ENCODE measurements around the gene CSH1.
A peak's percentile ranks its signal among the peaks of the same experiment; 100 is the strongest.
"Not testable (repeated sequence)": the region's sequence is repeated elsewhere in the genome, so short reads cannot be mapped to it uniquely, and the experiment has no call there.

CSH1 gene

DNA sequence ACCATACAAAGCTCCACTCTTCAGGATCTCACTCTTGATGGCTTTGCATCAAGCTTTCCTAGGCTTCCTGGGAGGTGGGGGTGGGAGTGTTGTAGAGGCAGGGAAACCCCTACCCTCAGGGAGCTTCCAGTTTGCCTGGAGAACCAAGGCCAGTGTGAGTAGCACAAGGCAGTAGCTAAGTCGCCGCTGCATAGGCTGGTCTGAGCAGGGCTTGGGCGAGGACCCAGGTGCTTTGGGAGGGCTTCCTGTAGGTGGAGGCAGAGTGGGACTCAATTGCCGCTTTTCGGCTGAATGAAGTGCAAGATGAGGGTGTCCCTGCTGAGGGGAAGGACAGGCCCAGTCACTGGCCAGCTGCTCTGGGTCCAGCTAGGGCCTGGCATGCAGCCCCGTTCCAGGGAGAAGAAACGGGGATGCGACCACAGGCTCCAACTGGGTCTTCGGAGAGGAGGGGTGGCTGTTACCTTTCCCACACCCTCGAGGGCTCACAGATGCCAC is 31.8 kb upstream of the CSH1 start:
- no peak for DNase-seq

DNA sequence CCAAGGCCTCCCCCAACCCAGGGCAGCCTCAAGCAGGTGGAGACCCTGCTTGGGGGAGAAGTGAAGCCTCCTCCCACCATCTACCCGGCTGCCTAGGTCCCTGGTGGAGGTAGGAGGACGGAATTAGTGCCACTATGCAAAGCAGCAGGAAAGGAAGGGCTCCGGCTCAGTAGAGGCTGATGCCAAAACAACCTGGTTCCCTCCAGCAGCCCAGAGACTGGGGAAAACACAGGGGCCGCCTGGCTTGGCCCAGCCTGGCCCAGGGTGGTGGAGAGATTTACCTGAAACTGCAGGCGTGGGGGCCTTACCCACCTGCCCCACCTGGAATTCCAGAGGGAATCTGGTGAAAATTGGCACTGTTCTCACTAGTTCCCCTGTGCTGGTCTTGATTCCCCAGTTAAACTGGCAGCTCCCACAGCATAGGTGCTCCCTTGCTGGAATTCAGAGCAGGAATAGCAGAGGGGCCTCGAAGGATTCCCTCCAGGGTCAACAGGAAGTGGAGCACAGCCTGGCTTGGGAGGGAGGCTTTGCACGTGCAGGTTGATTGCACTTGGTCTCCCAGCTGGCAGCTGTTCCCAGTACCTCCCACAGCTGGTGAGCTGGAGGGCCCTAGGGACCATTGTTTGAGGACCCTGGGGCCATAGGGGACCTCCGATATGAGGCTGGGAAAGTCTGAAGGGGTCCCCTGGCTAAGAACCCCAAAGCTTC is 31.2 kb upstream of the CSH1 start:
- DNase-seq, result no peak

DNA sequence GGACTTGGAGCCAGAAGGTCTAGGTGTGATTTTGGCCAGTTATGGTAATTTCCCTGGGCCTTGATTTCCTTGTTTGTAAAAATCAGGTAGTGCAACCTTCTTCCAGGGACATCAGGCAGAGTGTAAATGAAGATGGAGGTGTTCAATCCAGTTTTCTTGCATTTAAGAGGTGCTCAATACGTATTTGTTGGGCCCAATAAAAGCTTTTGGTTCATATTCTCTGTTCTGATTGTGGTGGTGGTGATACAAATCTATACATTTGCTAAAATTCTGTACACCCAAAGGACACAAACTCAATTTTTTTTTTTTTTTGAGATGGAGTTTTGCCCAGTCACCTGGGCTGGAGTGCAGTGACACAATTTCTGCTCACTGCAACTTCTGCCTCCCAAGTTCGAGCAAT is 29.8 kb upstream of the CSH1 start:
- no peak for DNase-seq

DNA sequence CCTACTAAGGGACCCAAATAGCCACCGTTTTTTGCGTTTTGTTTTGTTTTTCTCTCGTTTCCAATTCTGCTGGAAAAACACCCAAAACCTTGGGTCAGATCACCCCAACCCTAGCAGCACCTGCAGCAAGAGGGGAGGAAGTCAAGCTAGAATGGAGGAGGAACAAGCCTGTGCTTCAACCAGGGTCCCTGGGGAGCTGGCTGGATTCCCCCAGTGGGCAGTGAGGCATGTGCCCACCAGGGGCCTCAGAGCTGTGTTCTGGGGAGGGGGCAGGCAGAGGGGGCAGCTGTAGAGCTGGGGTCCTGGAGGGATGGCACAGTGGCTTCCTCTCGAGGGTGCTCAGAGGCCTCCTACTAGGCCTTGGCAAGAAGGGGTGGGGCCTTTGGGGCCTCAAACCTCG is 29.2 kb upstream of the CSH1 start:
- no peak for DNase-seq

DNA sequence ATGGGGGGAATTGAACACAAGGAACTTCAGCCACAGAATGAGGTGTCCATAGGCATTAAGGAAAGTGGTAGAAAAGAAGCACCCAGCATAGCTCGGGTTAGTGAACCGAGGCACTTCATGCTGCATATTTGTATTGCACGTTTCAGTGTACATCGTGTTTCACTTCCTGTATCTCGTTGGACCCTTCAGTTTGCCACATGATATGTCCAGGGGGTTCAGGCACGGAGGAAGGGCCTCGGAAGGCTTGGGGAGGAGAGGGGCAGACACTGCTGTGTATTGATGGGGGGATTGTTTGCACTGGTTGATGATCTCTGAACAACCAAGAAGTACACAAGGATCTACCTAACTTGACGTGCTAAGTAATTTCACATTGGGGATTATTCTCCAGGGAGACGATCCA is 26.0 kb upstream of the CSH1 start:
- not testable (repeated sequence) for DNase-seq

DNA sequence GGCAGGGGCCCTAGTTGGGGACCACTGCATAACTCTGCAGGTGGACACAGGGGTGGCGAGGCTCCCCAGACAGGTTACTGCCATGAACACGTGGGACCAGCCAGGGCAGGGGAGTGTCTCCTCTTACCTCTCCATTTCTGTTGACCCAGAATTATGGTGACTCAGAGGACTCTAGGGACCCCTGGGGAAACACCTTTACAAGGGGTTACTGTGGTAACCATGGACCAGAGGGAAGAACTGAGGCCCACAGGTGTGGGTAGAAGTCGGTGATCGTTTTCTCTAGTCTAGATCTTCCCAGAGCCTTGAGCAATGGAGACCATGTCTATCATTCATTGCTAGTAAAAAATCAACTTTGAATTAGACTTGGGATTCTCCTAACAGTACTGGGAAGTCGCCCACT is 24.4 kb upstream of the CSH1 start:
- not testable (repeated sequence) for DNase-seq

DNA sequence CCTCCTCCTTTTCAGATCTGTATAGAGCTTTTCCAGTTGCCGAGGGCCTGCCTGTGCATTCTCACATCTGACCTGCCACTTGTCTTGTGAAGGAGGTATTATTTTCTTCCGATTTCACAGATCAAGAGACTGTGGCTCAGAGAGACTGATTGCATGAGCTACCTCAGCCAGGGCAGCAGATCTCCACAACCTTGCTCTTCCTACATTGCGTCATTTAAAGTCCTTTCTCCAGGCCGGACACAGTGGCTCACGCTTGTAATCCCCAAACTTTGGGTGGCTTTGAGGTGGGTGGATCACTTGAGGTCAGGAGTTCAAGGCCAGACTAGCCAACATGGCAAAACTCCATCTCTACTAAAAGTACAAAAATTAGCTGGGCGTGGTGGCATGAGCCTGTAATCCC is 23.7 kb upstream of the CSH1 start:
- DNase-seq, result not testable (repeated sequence)

DNA sequence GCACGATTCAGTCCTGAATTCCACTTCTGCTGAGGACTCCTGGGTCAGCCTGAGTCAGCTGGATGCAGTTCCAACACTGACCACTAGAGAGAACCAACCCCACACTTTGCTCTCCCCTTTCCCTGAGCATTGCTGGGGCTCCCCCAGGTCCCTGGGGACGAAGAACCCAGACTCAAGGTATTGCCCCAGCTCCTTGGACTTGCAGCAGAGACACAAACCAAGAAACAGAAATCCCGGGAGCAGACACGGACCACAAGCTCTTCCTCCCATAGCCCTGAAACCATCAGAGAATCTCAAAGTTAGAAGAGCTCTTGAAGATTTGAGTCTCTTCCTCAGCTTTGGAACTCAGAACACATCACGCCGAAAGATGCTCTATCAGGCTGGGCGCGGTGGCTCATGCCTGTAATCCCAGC is 22.9 kb upstream of the CSH1 start:
- DNase-seq, result peak; percentile 75 to 81

DNA sequence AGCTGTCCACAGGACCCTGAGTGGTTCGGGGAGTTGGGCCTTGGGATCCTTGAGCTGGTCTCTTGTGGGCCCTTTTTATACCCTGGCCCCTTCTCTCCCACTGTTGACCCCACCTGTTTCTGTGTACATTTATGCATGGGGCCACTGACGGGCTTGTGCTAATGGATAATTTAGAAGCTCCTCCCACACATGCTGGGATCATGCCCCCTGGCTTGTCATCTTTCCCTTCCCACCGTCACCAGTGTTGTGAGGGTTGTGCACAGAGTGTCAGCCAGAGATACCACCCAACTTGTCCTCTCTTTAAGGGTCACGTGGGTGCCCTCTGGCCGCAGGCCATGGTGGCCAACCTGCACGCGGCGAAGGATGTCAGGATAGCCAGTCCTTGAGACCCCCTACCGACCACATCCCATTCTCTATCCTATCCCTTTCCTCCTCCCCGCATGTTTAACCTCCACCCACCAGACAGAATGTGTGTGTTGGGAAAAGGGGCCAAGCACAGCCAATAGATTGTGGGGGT is 22.5 kb upstream of the CSH1 start, which contains the start of gene GH1:
GH1 (minus strand) TSS at position 51 of the 517 bp plus-strand sequence. CDS start 63 bp downstream, outside the sequence.
- not testable (repeated sequence) for DNase-seq

DNA sequence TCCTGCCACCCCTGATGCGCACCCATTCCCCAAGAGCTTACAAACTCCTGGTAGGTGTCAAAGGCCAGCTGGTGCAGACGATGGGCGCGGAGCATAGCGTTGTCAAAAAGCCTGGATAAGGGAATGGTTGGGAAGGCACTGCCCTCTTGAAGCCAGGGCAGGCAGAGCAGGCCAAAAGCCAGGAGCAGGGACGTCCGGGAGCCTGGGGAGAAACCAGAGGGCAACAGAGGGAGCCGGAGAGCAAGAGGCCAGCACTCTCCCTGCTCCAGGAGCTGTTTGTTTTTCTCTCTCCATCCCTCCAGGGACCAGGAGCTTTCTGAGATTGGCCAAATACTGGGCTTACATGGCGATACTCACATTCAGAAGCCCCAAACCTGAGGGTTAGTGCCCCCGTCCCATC is 21.9 kb upstream of the CSH1 start:
- DNase-seq, result no peak

DNA sequence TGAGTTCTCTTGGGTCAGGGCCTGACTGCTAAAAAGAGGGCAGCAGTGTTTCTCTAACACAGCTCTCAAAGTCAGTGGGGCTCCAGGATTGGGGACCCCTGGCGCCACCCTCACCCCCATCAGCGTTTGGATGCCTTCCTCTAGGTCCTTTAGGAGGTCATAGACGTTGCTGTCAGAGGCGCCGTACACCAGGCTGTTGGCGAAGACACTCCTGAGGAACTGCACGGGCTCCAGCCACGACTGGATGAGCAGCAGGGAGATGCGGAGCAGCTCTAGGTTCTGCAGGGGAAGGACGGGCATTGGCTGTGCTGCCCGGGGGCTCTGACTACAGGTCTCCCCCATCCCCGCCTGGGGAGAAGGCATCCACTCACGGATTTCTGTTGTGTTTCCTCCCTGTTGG is 21.3 kb upstream of the CSH1 start:
- no peak for DNase-seq

DNA sequence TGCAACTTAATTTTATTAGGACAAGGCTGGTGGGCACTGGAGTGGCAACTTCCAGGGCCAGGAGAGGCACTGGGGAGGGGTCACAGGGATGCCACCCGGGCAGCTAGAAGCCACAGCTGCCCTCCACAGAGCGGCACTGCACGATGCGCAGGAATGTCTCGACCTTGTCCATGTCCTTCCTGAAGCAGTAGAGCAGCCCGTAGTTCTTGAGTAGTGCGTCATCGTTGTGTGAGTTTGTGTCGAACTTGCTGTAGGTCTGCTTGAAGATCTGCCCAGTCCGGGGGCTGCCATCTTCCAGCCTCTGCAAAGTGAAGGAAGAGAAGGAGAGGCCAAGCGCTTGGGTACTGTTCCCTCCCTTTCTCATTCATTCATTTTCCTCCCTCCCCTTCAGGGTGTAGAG is 20.8 kb upstream of the CSH1 start:
- DNase-seq, result not testable (repeated sequence)

DNA sequence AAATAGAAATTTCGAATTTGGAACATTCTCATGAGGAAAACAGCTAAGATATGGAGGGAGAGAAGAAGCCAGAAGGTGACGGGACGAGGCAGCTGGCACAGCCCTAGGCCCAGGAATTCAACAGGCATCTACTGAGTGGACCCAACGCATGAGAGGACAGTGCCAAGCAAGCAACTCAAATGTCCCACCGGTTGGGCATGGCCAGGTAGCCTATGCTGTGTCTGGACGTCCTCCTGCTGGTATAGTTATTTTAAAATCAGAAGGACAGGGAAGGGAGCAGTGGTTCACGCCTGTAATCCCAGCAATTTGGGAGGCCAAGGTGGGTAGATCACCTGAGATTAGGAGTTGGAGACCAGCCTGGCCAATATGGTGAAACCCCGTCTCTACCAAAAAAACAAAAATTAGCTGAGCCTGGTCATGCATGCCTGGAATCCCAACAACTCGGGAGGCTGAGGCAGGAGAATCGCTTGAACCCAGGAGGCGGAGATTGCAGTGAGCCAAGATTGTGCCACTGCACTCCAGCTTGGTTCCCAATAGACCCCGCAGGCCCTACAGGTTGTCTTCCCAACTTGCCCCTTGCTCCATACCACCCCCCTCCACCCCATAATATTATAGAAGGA is 20.3 kb upstream of the CSH1 start:
- no peak for DNase-seq

DNA sequence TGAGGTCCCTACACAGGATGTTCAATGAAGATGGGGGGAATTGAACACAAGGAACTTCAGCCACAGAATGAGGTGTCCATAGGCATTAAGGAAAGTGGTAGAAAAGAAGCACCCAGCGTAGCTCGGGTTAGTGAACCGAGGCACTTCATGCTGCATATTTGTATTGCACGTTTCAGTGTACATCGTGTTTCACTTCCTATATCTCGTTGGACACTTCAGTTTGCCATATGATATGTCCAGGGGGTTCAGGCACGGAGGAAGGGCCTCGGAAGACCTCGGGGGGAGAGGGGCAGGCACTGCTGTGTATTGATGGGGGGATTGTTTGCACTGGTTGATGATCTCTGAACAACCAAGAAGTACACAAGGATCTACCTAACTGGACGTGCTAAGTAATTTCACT is 19.4 kb upstream of the CSH1 start:
- DNase-seq, result not testable (repeated sequence)

DNA sequence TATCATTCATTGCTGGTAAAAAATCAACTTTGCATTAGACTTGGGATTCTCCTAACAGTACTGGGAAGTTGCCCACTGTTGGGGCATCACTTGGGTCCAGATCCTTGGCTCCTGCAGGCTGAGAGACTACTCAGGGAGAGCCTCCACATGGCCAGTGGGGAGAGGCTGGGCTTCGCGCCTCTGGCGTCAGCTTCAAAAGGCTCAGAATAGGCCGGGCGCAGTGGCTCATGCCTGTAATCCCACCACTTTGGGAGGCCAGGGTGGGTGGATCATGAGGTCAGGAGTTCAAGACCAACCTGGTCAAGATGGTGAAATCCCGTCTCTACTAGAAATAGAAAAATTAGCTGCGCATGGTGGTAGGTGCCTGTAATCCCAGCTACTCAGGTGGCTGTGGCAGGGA is 18.1 kb upstream of the CSH1 start:
- DNase-seq, result no peak

DNA sequence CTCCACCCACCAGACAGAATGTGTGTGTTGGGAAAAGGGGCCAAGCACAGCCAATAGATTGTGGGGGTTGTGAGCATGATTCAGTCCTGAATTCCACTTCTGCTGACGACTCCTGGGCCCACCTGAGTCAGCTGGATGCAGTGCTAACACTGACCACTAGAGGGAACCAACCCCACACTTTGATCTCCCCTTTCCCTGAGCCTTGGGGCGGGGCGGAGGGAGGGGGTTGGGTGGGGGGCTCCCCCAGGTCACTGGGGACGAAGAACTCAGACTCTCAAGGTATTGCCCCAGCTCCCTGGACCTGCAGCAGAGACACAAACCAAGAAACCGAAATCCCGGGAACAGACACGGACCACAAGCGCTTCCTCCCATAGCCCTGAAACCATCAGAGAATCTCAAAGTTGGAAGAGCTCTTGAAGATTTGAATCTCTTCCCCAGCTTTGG is 15.3 kb upstream of the CSH1 start:
- peak; percentile 72 to 79 for DNase-seq

DNA sequence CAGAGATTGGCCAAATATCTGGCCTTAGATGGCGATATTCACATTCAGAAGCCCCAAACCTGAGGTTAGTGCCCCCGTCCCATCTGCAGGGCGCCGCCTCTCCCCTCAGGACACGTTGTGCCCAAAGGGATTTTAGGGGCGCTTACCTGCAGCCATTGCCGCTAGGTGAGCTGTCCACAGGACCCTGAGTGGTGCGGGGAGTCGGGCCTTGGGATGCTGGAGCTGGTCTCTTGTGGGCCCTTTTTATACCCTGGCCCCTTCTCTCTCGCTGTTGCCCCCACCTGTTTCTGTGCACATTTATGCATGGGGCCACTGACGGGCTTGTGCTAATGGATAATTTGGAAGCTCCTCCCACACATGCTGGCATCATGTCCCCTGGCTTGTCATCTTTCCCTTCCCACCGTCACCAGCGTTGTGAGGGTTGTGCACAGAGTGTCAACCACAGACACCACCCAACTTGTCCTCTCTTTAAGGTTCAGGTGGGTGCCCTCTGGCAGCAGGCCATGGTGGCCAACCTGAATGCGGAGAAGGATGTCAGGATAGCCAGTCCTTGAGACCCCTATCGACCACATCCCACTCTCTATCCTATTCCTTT is 14.8 kb upstream of the CSH1 start, which contains the start of gene CSHL1:
CSHL1 (minus strand) TSS at position 218 of the 595 bp plus-strand sequence; CDS start at position 156, 62 bp downstream.
- no peak for DNase-seq

DNA sequence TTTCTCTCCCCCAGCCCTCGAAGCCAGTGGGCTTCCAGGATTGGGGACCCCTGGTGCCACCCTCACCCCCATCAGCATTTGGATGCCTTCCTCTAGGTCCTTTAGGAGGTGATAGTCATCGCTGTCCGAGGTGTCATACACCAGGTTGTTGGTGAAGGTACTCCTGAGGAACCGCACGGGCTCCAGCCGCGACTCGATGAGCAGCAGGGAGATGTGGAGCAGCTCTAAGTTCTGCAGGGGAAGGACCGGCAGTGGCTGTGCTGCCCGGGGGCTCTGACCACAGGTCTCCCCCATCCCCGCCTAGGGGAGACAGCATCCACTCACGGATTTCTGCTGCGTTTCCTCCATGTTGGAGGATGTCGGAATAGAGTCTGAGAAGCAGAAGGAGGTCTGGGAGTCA is 13.7 kb upstream of the CSH1 start:
- no peak for DNase-seq

DNA sequence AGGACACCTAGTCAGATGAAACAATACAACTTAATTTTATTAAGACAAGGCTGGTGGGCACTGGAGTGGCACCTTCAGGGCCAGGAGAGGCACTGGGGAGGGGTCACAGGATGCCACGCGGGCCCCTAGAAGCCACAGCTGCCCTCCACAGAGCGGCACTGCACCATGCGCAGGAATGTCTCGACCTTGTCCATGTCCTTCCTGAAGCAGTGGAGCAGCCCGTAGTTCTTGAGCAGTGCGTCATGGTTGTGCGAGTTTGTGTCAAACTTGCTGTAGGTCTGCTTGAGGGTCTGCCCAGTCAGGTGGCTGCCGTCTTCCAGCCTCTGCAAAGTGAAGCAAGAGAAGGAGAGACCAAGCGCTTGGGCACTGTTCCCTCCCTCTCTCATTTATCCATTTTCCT is 13.2 kb upstream of the CSH1 start:
- DNase-seq, result not testable (repeated sequence)

DNA sequence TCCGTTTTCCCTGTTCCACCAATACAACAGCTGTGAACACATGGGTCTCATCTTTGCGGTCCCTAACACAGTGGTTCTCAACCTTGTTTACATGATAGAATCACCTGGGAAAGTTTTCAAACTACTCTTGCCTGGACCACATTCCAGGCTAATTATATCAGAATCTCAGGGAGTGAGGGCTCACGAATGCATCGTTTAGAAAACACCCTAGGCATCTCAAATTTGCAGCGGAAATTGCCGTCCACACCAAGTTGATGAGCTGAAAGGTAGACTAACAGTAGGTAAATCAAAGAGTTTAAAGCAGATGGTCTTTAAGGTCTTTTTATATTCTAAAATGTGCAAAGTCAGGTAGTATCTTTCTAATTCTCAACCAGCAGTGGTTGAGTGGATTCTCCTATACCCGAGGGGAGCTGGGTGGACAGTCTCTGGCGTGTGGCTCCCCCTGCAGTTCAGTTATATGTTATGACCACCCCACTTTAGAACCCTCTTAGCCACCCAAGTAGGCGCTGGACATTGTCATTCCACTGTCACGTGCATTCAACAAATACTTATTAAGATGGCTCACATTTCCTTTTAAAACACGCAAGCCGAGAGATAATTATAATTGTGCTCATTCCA is 10.9 kb upstream of the CSH1 start:
- DNase-seq, result peak in 1 of 2 experiments; percentile 19

DNA sequence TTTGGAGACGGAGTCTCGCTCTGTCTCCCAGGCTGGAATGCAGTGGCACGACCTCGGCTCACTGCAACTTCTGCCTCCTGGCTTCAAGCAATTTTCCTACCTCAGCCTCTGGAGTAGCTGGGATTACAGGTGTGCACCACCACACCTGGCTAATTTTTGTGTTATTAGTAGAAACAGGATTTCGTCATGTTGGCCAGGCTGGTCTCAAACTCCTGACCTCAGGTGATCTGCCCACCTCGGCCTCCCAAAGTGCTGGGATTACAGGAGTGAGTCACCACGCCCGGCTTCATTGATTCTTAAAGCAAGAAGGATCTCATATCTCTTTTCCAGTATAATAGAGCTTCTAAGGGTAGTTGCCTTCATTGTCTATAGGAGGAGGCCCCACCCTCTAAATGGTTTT is 8.4 kb upstream of the CSH1 start:
- not testable (repeated sequence) for DNase-seq

DNA sequence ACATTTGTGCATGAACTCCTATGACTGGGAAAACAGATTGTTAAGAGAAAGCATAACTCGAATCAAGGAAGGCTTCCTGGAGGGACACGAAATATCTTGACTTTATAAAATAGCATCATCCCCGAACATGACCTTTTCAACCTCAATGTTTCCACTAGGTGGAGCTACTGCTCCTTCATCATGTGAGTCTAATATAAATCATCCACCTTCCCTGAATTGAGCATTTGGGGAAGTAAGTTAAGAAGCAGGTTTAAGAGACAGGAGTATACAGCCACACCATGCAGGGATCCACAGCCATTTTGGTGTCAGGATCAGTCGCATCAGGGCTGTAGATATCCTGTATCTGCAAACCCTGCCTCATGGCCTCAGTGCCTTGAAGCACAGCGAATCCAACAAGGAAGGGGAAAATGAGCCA is 7.4 kb upstream of the CSH1 start:
- not testable (repeated sequence) for DNase-seq

DNA sequence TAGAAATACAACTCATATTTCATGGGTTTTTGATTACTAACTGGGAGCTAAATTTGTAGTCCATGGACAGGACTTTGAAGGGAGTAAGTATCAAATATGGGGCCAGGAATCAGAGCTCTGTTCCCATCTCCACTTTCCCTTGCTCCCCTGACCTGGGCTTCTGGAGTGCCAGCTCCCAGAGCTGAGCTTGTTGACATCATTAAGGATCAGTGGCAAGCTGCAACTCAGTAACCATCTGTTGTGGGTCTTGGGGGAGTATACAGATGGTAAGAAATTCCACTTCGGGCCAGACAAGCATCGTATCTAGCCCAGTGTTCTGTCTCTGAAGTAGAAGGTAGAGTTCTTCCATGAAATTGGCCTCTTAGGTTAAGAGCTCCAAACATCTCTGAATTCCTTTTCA is 5.6 kb upstream of the CSH1 start:
- not testable (repeated sequence) for DNase-seq

Measured in activated CD4-positive, alpha-beta T cell treated with anti-CD3 and anti-CD28 coated beads, Interleukin-2, amount 50 U/mL, for 48 hours (primary cell).